H9 (cell line): ENCODE data around the gene NCS1. TPM values are rescaled to one million over a fixed set of nuclear protein-coding genes. Genes with fewer than 3 reads are reported as not detected.

Experiments
- DNase-seq: peaks from one replicate; pipeline ENCODE4 v3.0.0-alpha.2; 2017
- H2AFZ ChIP-seq: one replicate; pipeline ENCODE4 v1.6.1; 2013; ENCODE audit warnings: mild to moderate bottlenecking, low read length, control low read depth, moderate library complexity
- H2AK5ac ChIP-seq: 2 replicates; pipeline ENCODE4 v1.6.1; 2013; ENCODE audit warnings: low read length, control low read depth, mixed read lengths; ENCODE audit not compliant: insufficient read length
- H2BK120ac ChIP-seq: one replicate; pipeline ENCODE4 v1.6.1; 2013; ENCODE audit warnings: low read depth, mild to moderate bottlenecking, low read length, control low read depth, inconsistent platforms; ENCODE audit not compliant: poor library complexity, severe bottlenecking
- H2BK12ac ChIP-seq: 2 replicates; pipeline ENCODE4 v1.6.1; 2013; ENCODE audit warnings: low read length, control low read depth, mixed read lengths, low read depth; ENCODE audit not compliant: insufficient read length
- H2BK15ac ChIP-seq: 2 replicates; pipeline ENCODE4 v1.6.1; 2013; ENCODE audit warnings: low read depth, low read length, control low read depth
- H2BK20ac ChIP-seq: one replicate; pipeline ENCODE4 v1.6.1; 2013; ENCODE audit warnings: low read depth, mild to moderate bottlenecking, low read length, control low read depth, inconsistent platforms; ENCODE audit not compliant: poor library complexity, severe bottlenecking
- H2BK5ac ChIP-seq: 2 replicates; pipeline ENCODE4 v1.6.1; 2013; ENCODE audit warnings: low read length, control low read depth, mixed read lengths; ENCODE audit not compliant: insufficient read length
- H3K14ac ChIP-seq: 2 replicates; pipeline ENCODE4 v1.6.1; 2013; ENCODE audit warnings: low read length, control low read depth; ENCODE audit not compliant: insufficient read depth
- H3K18ac ChIP-seq: 2 replicates; pipeline ENCODE4 v1.6.1; 2013; ENCODE audit warnings: low read depth, mild to moderate bottlenecking, mixed read lengths, low read length, control low read depth; ENCODE audit not compliant: insufficient read length
- H3K23ac ChIP-seq: 2 replicates; pipeline ENCODE4 v1.6.1; 2013; ENCODE audit warnings: low read length, control low read depth, mixed read lengths, low read depth; ENCODE audit not compliant: insufficient read length
- H3K23me2 ChIP-seq: 2 replicates; pipeline ENCODE4 v1.6.1; 2013; ENCODE audit warnings: low read depth, mild to moderate bottlenecking, mixed read lengths, low read length, control low read depth; ENCODE audit not compliant: insufficient read length, poor library complexity, severe bottlenecking
- H3K27ac ChIP-seq: 2 replicates; pipeline ENCODE4 v1.5.1; 2013; ENCODE audit warnings: low read length, control low read depth, mixed read lengths, low read depth; ENCODE audit not compliant: insufficient read length
- H3K27me3 ChIP-seq: 2 replicates; pipeline ENCODE4 v1.6.1; 2013; ENCODE audit warnings: low read length, control low read depth, inconsistent platforms; ENCODE audit not compliant: insufficient read depth
- H3K4ac ChIP-seq: 2 replicates; pipeline ENCODE4 v1.6.1; 2013; ENCODE audit warnings: low read depth, mild to moderate bottlenecking, control low read depth, inconsistent platforms, low read length, moderate library complexity
- H3K4me1 ChIP-seq: 2 replicates; pipeline ENCODE4 v1.6.1; 2013; ENCODE audit warnings: low read length, control low read depth, inconsistent platforms; ENCODE audit not compliant: insufficient read depth
- H3K4me2 ChIP-seq: 2 replicates; pipeline ENCODE4 v1.6.1; 2013; ENCODE audit warnings: low read length, control low read depth, mixed read lengths; ENCODE audit not compliant: insufficient read length, insufficient read depth
- H3K56ac ChIP-seq: 2 replicates; pipeline ENCODE4 v1.6.1; 2013; ENCODE audit warnings: low read depth, mild to moderate bottlenecking, mixed read lengths, low read length, control low read depth; ENCODE audit not compliant: insufficient read length
- H3K79me1 ChIP-seq: 2 replicates; pipeline ENCODE4 v1.6.1; 2013; ENCODE audit warnings: low read depth, mild to moderate bottlenecking, moderate library complexity, low read length, control low read depth, inconsistent platforms; ENCODE audit not compliant: insufficient read depth, poor library complexity, severe bottlenecking
- H3K79me2 ChIP-seq: 2 replicates; pipeline ENCODE4 v1.6.1; 2013; ENCODE audit warnings: low read length, control low read depth, inconsistent platforms; ENCODE audit not compliant: insufficient read depth
- H3K9ac ChIP-seq: 2 replicates; pipeline ENCODE4 v1.6.1; 2013; ENCODE audit warnings: low read length, control low read depth, mixed read lengths; ENCODE audit not compliant: insufficient read length; ENCODE audit errors: extremely low read depth
- H3K9me3 ChIP-seq: one replicate; pipeline ENCODE4 v1.6.1; 2013; ENCODE audit warnings: low read depth, low read length, inconsistent platforms; ENCODE audit not compliant: control insufficient read depth
- H3T11ph ChIP-seq: one replicate; pipeline ENCODE4 v1.6.1; 2013; ENCODE audit warnings: mild to moderate bottlenecking, low read length, control low read depth, inconsistent platforms
- H4K20me1 ChIP-seq: one replicate; pipeline ENCODE4 v1.6.1; 2013; ENCODE audit not compliant: control insufficient read depth, insufficient read length, insufficient read depth
- H4K5ac ChIP-seq: 2 replicates; pipeline ENCODE4 v1.6.1; 2013; ENCODE audit warnings: low read depth, mild to moderate bottlenecking, mixed read lengths, low read length, control low read depth; ENCODE audit not compliant: insufficient read length
- H4K8ac ChIP-seq: replicated peaks from 2 replicates; pipeline ENCODE4 v1.6.1; 2013; ENCODE audit warnings: low read length, control low read depth, mixed read lengths, low read depth; ENCODE audit not compliant: insufficient read length
- H4K91ac ChIP-seq: 2 replicates; pipeline ENCODE4 v1.6.1; 2013; ENCODE audit warnings: low read depth, mild to moderate bottlenecking, moderate library complexity, mixed read lengths, low read length, control low read depth; ENCODE audit not compliant: insufficient read length
- H3K27ac Mint-ChIP-seq, 3 experiments: 2 replicates in 2 of 3; 3 replicates in 1 of 3; pipeline ENCODE4 v1.8.0; 2020 to 2021; ENCODE audit warnings: mixed read lengths in 3 of 3, mild to moderate bottlenecking in 1 of 3, moderate library complexity in 1 of 3
- H3K27me3 Mint-ChIP-seq: 2 replicates; pipeline ENCODE4 v1.8.0; 2021; ENCODE audit warnings: low read depth, mild to moderate bottlenecking, moderate library complexity, mixed read lengths
- H3K36me3 Mint-ChIP-seq, 3 experiments: 2 replicates in 2 of 3; 3 replicates in 1 of 3; pipeline ENCODE4 v1.8.0; 2020 to 2021; ENCODE audit warnings: low read depth in 3 of 3, mixed read lengths in 3 of 3; ENCODE audit not compliant: insufficient read depth in 1 of 3
- H3K4me1 Mint-ChIP-seq, 2 experiments: 2 replicates each; pipeline ENCODE4 v1.8.0; 2020; ENCODE audit warnings: mixed read lengths in 2 of 2
- H3K4me3 Mint-ChIP-seq, 2 experiments: 2 replicates in 1 of 2; 3 replicates in 1 of 2; pipeline ENCODE4 v1.8.0; 2020 to 2021; ENCODE audit warnings: mild to moderate bottlenecking in 2 of 2, mixed read lengths in 2 of 2, moderate library complexity in 1 of 2
- H3K9me3 Mint-ChIP-seq, 2 experiments: 2 replicates in 1 of 2; 3 replicates in 1 of 2; pipeline ENCODE4 v1.8.0; 2020; ENCODE audit warnings: mild to moderate bottlenecking in 2 of 2, mixed read lengths in 2 of 2, moderate library complexity in 1 of 2
- WGBS: extraction: QIAGEN DNeasy Blood & Tissue Kit; methylation state at CpG from one replicate; pipeline ENCODE4 v1.1.7; 2013; ENCODE audit warnings: missing lambda C conversion rate, low lambda C conversion rate, mixed read lengths; ENCODE audit not compliant: insufficient read length; ENCODE audit errors: extremely low coverage; 5-methylcytosine and 5-hydroxymethylcytosine counted together
- total RNA-seq: library from RNA; stranded (reverse); gene quantifications from 2 replicates; pipeline ENCODE4 v1.2.1, GENCODE V29; 2021
- TF ChIP-seq, protein P1 (sequence below): fragments of 200-600 bp; sonication (generic); conservative IDR thresholded peaks from 3 replicates; pipeline ENCODE4 v1.8.0; 2021; ENCODE audit warnings: antibody characterized with exemption, mild to moderate bottlenecking

NCS1 gene
- total RNA-seq, 1 experiment from 2014 or later: 38.1 TPM

DNA sequence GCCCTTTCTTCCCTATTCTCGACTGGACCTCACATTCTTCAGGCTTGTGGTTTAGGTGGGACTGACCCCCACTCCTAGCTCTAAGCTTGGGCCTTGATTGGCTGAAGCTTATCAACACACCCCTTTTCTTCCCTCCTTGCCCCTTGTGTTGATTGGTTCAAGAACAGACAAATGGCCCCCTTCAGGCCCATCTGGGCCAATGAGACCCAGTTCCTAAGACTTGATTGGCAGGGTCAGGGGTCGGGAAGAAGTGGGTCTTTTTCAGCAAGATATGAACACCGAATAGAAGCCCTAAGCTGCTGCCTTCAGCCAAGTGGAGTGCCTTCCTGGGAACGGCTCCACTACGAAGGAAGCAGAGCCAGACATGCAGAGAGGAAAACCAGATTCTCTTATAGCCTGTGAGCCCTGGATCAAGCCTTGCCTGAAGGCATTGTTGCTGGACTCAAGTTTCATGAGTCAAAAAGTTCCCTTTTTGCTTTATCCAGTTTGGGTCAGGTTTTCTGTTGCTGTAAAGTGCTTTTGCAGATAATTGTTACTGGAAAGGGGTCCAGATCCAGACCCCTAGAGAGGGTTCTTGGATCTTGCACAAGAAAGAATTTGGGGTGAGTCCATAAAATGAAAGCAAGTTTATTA is 22.4 kb upstream of the NCS1 start:
- Histone ChIP-seq H2BK5ac (no peak overlapping the region), H3K4ac (no peak overlapping the region), H3K9ac (no peak overlapping the region), H2AK5ac (no peak overlapping the region), H2AFZ (no peak overlapping the region), H2BK120ac (no peak overlapping the region), H3K9me3 (no peaks in the 10 kb centered on the region), H2BK12ac (no peak overlapping the region), H3T11ph (no peak overlapping the region), H3K4me2 (no peak overlapping the region), H4K20me1 (no peaks in the 10 kb centered on the region), H3K79me2 (no peaks in the 10 kb centered on the region), H3K18ac (no peak overlapping the region), H4K5ac (no peak overlapping the region), H3K27ac (no peak overlapping the region), H3K56ac (no peak overlapping the region), H4K91ac (no peak overlapping the region), H3K79me1 (no peaks in the 10 kb centered on the region), H2BK15ac (no peak overlapping the region), H3K23me2 (no peaks in the 10 kb centered on the region), H3K4me1 (peaks cover 2% of the 10 kb centered on the region; the same call in 1 of the 2 replicates), H4K8ac (no peak overlapping the region), H3K23ac (no peak overlapping the region), H3K14ac (no peak overlapping the region), H2BK20ac (no peak overlapping the region), H3K27me3 (no peaks in the 10 kb centered on the region)
- Mint-ChIP-seq H3K27ac (no peak overlapping the region; a peak in 1 of 7 replicates), H3K9me3 (no peaks in the 10 kb centered on the region), H3K27me3 (no peaks in the 10 kb centered on the region; the same call in 1 of the 2 replicates), H3K36me3 (no peaks in the 10 kb centered on the region), H3K4me1 (peaks cover 10 to 18% of the 10 kb centered on the region in 2 experiments), H3K4me3 (no peak overlapping the region)
- no peak for DNase-seq
- TF ChIP-seq, protein P1, sequence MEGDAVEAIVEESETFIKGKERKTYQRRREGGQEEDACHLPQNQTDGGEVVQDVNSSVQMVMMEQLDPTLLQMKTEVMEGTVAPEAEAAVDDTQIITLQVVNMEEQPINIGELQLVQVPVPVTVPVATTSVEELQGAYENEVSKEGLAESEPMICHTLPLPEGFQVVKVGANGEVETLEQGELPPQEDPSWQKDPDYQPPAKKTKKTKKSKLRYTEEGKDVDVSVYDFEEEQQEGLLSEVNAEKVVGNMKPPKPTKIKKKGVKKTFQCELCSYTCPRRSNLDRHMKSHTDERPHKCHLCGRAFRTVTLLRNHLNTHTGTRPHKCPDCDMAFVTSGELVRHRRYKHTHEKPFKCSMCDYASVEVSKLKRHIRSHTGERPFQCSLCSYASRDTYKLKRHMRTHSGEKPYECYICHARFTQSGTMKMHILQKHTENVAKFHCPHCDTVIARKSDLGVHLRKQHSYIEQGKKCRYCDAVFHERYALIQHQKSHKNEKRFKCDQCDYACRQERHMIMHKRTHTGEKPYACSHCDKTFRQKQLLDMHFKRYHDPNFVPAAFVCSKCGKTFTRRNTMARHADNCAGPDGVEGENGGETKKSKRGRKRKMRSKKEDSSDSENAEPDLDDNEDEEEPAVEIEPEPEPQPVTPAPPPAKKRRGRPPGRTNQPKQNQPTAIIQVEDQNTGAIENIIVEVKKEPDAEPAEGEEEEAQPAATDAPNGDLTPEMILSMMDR: no peak
- no CpG with 5 or more reads among the region's 5 CpGs for WGBS
